Loucy (cell line): ENCODE measurements around the gene CYB5A.

Experiments
- H2AFZ ChIP-seq: fragments of 200-600 bp; sonication (generic); 2 replicates; pipeline ENCODE4 v1.6.0; 2016; ENCODE audit warnings: antibody characterized with exemption, mild to moderate bottlenecking, low read length, moderate library complexity
- H3F3A ChIP-seq: fragments of 200-600 bp; 2 replicates; pipeline ENCODE4 v1.6.0; 2016; ENCODE audit warnings: antibody characterized with exemption, low read depth, mild to moderate bottlenecking
- H3K27me3 ChIP-seq: fragments of 200-600 bp; sonication (generic); 2 replicates; pipeline ENCODE4 v1.6.1; 2014; ENCODE audit warnings: low read length, mild to moderate bottlenecking; ENCODE audit not compliant: insufficient read depth, poor library complexity, severe bottlenecking
- H3K36me3 ChIP-seq: fragments of 200-600 bp; sonication (generic); 2 replicates; pipeline ENCODE4 v1.6.1; 2016; ENCODE audit warnings: low read length; ENCODE audit not compliant: insufficient read depth
- H3K4me1 ChIP-seq: fragments of 200-600 bp; sonication (generic); 2 replicates; pipeline ENCODE4 v1.5.1; 2014; ENCODE audit warnings: low read length, mild to moderate bottlenecking; ENCODE audit not compliant: insufficient read depth, poor library complexity, severe bottlenecking
- H3K4me2 ChIP-seq: fragments of 200-600 bp; sonication (generic); 2 replicates; pipeline ENCODE4 v1.6.0; 2014; ENCODE audit warnings: antibody characterized with exemption, low read length, low read depth, mild to moderate bottlenecking; ENCODE audit not compliant: poor library complexity, severe bottlenecking
- H3K4me3 ChIP-seq: fragments of 200-600 bp; sonication (generic); 2 replicates; pipeline ENCODE4 v1.5.1; 2014; ENCODE audit warnings: low read length, mild to moderate bottlenecking, mixed read lengths; ENCODE audit not compliant: poor library complexity, severe bottlenecking
- H3K79me2 ChIP-seq: fragments of 200-600 bp; sonication (generic); 2 replicates; pipeline ENCODE4 v1.6.1; 2014; ENCODE audit warnings: low read length; ENCODE audit not compliant: insufficient read depth
- H3K9ac ChIP-seq: fragments of 200-600 bp; sonication (generic); 2 replicates; pipeline ENCODE4 v1.6.0; 2014; ENCODE audit warnings: mild to moderate bottlenecking, low read depth, low read length, moderate library complexity; ENCODE audit not compliant: poor library complexity, severe bottlenecking
- H3K9me2 ChIP-seq: fragments of 200-600 bp; sonication (generic); replicated peaks from 2 replicates; pipeline ENCODE4 v1.6.1; 2016; ENCODE audit warnings: low read depth, low read length, mixed read lengths
- H3K9me3 ChIP-seq: fragments of 200-600 bp; sonication (generic); 2 replicates; pipeline ENCODE4 v1.6.1; 2014; ENCODE audit warnings: mild to moderate bottlenecking, antibody characterized with exemption, low read length, low read depth; ENCODE audit not compliant: insufficient read depth
- H4K20me1 ChIP-seq: fragments of 200-600 bp; sonication (generic); 2 replicates; pipeline ENCODE4 v1.6.0; 2014; ENCODE audit warnings: antibody characterized with exemption, low read length, mild to moderate bottlenecking; ENCODE audit not compliant: insufficient read depth, poor library complexity, severe bottlenecking
- EZH2phosphoT487 ChIP-seq: fragments of 200-600 bp; IDR thresholded peaks from 2 replicates; pipeline ENCODE4 v1.6.1; 2018; ENCODE audit warnings: antibody characterized with exemption, mild to moderate bottlenecking, moderate library complexity, borderline replicate concordance
- TF ChIP-seq, protein P1 (sequence below): fragments of 200-600 bp; sonication (generic); conservative IDR thresholded peaks from 2 replicates; pipeline ENCODE4 v1.5.1; 2014; ENCODE audit warnings: mild to moderate bottlenecking, antibody characterized with exemption, low read length

The CYB5A gene

DNA sequence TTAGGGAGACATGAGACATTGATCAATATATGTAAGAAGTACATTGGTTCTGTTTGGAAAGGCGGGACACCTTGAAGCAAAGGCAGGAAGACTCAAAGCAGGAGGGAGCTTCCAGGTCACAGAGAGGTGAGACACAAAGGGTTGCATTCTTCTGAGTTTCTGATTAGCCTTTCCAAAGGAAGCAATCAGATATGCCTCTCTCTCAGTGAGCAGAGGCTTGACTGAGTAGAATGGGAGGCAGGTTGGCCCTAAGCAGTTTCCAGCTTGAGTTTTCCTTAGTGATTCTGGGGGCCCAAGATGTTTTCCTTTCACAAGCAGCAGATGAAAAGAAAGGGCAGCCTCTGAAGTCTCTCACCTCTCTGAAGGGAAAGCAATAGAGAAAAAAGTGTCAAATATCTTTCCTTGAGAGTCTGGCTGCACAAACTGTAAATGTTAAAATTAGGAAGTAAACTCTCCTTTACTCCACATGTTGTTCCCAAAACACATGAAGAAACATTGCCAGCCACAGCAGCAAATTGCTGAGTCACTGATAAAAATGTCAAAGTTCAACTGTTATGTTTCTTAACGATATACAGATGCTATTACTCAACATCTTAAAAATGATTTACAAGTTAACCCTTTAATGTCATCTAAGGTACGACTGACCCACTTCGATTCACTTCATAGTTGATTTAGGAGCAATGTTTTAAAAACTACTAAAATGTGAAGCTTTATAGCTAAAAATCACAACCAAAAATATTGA lies 40.3 kb downstream of the CYB5A start:
- Histone ChIP-seq H3K9me3 (no peaks in the 10 kb centered on the region), H3K36me3 (peaks cover 33% of the 10 kb centered on the region; the same call in 1 of the 2 replicates), H3K27me3 (no peaks in the 10 kb centered on the region), H3F3A (no peaks in the 10 kb centered on the region), H3K4me1 (no peaks in the 10 kb centered on the region), H2AFZ (no peak overlapping the region), H3K4me2 (no peak overlapping the region), H4K20me1 (no peaks in the 10 kb centered on the region), H3K4me3 (no peak overlapping the region), H3K9ac (no peak overlapping the region), H3K79me2 (no peaks in the 10 kb centered on the region), H3K9me2 (no peaks in the 10 kb centered on the region)
- TF ChIP-seq, protein P1, sequence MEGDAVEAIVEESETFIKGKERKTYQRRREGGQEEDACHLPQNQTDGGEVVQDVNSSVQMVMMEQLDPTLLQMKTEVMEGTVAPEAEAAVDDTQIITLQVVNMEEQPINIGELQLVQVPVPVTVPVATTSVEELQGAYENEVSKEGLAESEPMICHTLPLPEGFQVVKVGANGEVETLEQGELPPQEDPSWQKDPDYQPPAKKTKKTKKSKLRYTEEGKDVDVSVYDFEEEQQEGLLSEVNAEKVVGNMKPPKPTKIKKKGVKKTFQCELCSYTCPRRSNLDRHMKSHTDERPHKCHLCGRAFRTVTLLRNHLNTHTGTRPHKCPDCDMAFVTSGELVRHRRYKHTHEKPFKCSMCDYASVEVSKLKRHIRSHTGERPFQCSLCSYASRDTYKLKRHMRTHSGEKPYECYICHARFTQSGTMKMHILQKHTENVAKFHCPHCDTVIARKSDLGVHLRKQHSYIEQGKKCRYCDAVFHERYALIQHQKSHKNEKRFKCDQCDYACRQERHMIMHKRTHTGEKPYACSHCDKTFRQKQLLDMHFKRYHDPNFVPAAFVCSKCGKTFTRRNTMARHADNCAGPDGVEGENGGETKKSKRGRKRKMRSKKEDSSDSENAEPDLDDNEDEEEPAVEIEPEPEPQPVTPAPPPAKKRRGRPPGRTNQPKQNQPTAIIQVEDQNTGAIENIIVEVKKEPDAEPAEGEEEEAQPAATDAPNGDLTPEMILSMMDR: no peak
- no peak for TF ChIP-seq EZH2phosphoT487

DNA sequence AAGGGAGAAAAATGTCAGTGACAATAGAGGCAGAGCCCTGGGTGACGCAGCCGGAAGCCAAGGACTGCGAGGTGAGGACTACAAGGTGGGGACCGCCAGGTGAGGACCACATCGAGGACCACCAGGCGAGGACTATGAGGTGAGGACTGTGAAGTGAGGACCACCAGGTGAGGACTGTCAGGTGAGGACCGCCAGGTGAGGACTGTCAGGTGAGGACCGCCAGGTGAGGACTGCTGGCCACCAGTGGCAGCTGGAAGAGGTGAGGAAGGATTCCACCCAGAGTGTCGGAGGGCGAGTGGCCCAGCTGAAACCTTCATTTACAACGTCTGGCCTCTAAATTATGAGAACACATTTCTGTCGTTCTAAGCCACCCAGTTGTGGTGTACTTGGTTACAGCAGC lies 41.6 kb downstream of the CYB5A start:
- Histone ChIP-seq H2AFZ (no peak overlapping the region), H3K4me2 (no peak overlapping the region)

DNA sequence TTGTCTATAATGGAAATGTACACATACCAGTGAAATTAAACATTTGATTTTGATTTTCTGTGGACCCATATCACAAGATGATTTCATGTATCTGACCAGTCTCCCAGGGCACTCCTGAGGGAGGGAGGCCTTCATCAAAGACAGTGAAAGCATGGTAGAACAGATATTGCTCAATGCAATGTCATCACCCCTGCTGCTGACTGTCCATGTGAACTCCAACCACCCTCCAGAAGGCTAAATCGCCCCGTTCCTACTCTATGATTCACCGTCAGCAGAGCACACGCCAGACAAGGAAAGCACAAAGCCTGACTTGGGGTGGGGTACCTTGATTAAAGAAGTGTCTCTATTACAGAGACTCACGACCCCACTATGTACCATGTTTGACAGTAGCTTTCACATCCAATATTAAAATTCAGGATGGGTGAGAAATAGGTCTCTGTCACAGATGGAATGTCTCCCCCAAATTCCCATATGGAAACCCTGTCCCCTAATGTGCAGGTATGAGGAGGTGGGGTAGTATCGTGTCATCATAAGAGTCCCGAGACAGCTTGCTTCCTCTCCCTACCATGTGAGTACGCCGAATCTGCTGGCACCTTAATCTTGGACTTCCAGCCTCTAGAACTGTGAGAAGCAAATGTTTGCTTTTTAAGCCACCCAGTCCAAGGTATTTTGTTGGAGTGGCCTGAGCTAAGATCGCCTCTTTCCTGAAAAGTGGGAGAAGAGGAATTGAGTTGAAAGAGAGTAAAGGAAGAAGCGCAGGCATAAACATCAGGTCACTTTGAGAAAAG lies 42.4 kb downstream of the CYB5A start:
- Histone ChIP-seq H3K9ac (no peak overlapping the region), H3K79me2 (no peaks in the 10 kb centered on the region), H3K4me1 (no peaks in the 10 kb centered on the region), H3K9me2 (no peaks in the 10 kb centered on the region), H3K4me3 (no peak overlapping the region), H2AFZ (no peak overlapping the region), H3K27me3 (no peaks in the 10 kb centered on the region), H3K9me3 (no peaks in the 10 kb centered on the region), H3F3A (no peaks in the 10 kb centered on the region), H4K20me1 (no peaks in the 10 kb centered on the region), H3K36me3 (peaks cover 23% of the 10 kb centered on the region; the same call in 1 of the 2 replicates), H3K4me2 (no peak overlapping the region)
- TF ChIP-seq EZH2phosphoT487: no peak
- TF ChIP-seq, protein P1: no peak

More for the DNA sequence above, 41.6 kb downstream of the CYB5A start:
- Histone ChIP-seq H3K9me2 (no peaks in the 10 kb centered on the region), H3K9me3 (no peaks in the 10 kb centered on the region), H3K4me3 (no peak overlapping the region), H3K36me3 (peaks cover 24% of the 10 kb centered on the region; the same call in 1 of the 2 replicates), H3K4me1 (no peaks in the 10 kb centered on the region), H3K79me2 (no peaks in the 10 kb centered on the region), H3K27me3 (no peaks in the 10 kb centered on the region), H4K20me1 (no peaks in the 10 kb centered on the region), H3F3A (no peaks in the 10 kb centered on the region), H3K9ac (no peak overlapping the region)
- TF ChIP-seq EZH2phosphoT487: no peak
- TF ChIP-seq, protein P1: no peak
